Measurements from ENCODE around the gene TBC1D10B.

Gene TBC1D10B, protein sequence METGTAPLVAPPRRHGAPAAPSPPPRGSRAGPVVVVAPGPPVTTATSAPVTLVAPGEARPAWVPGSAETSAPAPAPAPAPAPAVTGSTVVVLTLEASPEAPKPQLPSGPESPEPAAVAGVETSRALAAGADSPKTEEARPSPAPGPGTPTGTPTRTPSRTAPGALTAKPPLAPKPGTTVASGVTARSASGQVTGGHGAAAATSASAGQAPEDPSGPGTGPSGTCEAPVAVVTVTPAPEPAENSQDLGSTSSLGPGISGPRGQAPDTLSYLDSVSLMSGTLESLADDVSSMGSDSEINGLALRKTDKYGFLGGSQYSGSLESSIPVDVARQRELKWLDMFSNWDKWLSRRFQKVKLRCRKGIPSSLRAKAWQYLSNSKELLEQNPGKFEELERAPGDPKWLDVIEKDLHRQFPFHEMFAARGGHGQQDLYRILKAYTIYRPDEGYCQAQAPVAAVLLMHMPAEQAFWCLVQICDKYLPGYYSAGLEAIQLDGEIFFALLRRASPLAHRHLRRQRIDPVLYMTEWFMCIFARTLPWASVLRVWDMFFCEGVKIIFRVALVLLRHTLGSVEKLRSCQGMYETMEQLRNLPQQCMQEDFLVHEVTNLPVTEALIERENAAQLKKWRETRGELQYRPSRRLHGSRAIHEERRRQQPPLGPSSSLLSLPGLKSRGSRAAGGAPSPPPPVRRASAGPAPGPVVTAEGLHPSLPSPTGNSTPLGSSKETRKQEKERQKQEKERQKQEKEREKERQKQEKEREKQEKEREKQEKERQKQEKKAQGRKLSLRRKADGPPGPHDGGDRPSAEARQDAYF

DNA sequence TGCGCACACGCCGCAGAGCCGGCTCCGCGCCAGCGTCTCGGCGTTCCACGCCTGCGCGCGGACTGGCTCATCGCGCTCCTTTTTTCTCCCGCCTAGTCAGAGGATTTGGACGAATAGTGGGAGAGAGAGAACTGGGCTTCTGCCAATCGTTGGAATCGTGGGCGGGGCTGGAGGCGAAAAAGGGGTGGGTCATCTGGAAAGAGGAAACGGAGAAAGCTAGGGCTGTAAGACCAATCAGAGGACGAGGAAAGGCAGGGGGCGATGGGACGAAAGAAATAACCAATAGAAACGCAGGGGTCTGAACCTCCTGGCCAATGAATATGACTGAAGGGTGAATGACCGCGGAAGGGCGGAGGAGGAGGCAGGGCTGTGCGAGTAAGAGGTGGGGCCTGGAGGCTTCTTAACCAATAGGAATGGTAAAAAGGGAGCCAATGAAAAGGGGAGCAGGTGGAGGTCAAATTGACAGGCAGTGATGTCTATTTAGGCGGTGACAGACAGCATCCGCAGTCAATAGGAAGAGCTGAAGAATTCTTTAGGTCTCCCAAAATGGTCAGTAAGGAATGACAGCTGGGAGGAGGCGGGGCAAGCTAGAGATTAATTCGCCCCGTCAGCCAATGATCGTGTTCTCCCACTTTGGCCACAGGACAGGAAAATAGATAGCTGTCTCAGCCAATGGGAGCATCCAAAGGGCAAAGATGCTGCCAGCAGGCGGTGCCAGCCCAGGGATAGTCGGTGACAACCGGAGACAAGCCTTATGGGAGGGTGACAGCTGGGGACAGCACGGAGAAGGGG lies at the start of gene TBC1D10B:
Gene TBC1D10B, minus strand, starts transcription at position 39 of the 792 bp plus-strand sequence. CDS start 311 bp downstream, outside the sequence.
- peak; percentile 100 for DNase-seq

DNA sequence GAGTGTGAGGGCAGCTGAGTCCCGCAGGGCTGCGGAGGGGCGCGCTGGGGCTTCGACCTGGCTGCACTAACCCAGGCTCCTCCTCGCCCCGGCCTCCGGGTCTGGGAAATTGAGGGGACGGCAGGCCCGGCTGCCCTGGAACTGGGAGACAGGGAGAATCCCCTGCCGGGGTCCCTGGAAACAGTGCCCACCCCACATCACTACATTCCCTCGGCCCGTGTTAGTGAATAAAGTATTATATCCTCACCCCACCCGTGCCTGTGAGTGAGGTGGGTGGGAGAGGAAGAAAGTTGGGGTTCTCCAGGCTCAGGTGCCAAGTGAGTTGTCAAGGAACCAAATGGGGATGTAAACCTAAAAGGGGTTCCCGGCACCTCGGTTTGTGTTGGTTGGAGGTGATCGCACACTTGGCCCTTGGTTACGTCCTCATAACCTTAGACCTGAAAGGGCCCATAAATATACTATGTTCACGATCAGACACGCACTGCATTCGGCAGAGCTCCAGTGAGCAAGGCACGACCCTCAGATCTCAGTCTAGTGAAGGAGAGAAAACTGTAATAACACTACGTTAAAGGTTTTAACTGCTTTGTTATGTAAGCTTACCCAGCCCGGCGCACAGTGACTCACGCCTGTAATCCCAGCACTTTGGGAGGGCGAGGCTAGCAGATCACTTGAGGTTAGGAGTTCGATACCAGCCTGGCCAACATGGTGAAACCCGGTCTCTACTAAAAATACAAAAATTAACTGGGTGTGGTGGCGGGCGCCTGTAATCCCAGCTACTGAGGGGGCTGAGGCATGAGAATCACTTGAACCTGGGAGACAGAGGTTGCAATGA lies 48.3 kb upstream of the TBC1D10B start:
- no peak for DNase-seq

GRCh38 chr16:30417529-30418349 lies 47.4 kb upstream of the TBC1D10B start:
- peak; percentile 92 for DNase-seq

- DNase-seq, result peak; percentile 11
These were observed 46.6 kb upstream of the TBC1D10B start for GRCh38 chr16:30416624-30417528.

DNA sequence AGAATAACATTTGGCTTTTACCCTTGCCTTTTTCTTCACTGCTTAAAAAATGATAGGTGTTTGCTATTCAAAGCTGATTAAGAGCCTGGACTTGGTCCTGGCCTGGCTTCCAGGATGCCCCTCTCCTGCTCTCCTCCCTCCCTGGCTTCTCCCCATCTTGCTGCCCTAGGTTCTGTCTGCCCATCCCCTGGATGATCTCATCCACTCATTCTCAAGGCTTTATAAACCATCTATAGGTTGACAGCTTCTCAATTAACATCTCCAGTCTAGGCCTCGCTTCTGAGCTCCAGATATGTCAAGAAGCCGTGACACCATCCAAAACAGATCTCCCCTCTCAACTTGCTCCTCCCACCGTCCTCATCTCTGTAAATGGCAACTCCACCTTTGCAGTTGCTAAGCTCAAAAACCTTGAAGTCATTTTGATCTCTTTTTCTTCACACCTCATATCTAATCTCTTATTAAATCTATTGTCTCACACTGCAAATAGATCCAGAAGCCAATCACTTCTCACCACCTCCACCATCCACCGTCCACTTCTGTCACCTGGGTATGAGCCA lies 45.8 kb upstream of the TBC1D10B start:
- DNase-seq, result no peak

DNA sequence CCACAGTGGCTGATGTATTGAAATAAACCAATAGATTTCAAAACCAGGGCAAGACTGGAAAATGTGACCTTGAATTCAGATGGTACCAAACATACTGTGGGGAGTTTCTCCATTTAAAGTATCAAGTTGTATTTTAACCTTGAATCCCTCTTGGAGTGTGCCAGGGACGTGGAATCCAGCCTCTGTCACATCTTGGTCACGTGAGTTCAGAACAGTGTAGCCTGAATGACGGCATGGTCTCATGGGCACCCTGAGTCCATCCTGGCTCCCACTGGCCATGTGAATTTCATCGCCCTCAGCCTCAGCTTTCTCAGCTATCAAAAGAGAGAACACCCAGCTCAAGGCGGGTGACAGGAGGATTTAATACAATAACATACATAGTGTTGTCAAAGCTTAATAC lies 43.9 kb upstream of the TBC1D10B start:
- DNase-seq, result no peak

DNA sequence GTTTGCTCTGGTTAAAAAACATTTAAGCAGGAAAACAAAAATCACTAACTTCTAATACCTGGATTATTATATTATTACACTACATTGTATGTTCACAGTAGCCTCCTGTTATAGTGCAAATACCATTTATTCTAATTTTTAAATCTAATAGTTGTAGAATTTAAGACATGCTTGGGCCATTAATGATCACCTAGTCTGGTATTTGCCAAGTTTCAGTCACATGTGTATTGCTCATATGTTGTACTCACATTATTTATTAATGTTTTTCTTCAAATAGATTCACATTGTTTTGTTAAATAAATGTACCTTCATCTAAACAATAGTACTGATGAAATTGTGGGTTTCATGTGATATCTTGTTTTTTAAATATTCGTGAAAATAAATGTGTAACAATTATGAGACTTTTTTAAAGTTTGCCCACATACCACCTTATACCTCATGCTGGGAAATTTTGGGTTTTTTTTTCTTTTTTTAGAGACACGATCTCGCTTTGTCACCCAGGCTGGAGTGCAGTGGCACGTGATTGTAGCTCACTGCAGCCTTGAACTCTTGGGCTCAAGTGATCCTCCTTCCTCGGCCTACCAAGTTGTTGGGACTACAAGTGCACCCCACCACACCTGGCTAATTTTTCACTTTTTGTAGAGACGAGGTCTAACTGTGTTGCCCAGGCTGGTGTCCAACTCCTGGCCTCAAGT lies 43.0 kb upstream of the TBC1D10B start:
- DNase-seq, result no peak

DNA sequence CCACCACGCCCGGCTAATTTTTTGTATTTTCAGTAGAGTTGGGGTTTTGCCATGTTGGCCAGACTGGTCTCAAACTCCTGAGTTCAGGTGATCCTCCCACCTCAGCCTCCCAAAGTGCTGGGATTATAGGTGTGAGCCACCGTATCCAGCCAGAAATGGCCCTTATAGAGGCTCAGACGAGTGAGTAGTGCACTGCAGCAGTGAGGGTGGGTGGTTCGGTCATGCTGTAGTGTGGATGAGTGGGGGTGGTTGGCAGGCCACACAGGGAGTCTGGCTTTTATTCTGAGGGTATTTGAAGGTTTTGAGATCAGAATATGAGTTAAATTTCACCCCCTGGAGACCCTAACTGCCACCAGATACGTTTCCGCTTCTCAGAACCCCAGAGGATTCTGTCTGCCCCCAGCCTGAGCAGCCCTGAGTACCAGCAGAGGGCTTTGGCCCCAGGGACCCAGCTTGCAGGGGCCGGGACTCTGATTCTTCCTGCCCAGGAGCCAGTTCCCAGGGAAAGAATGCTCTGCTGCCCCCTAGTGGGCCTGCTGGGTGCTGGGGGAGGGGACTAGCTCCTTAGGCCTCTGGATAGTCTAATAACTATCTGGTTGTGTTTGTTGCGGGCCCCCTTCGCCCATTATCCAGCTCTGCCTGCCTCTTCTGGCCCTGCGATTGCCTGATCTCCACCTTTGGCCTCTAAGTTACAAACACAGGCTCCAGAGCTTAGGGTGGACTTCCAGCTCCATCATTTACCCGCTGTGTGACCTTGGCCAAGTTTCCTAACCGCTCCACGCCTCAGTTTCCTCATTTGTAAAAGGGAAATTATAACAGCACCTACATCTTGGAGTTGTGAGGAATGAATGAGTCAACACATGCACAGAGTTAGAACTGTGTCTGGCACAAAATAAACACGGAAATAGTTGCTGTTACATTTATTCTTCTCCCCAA lies 39.1 kb upstream of the TBC1D10B start:
- DNase-seq, result peak; percentile 73

DNA sequence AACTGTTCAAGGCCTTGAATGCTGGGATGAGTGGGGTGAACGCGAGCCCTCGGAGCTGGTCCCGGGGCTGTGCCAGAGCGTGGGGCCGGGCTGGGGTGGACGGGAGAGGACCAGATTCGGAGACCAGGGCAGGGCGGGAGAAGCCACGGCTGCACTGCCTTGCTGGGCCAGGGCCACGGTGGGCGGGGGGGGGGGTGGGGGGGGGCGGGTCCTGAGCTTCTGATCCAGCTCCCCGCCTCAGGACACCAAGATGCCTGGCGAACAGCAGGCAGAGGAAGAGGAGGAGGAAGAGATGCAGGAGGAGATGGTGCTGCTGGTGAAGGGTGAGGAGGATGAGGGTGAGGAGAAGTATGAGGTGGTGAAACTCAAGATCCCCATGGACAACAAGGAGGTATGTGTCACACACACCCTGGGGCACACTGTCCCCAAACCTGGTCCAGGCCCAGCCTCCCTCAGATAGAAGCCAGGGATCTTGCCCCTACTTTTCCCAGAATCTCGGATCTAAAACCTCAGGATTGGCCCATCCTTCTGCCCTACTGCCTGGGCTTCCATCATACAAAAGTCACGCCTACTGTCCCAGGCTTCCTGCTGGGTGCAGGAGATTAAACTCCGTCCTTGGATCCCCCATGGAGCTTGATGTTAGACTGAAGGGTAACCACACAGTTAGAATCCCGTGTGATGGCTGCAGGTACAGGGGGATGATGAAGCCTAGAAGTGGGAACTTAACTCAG lies 37.7 kb upstream of the TBC1D10B start:
- peak; percentile 25 for DNase-seq

GRCh38 chr16:30407102-30407803 lies 37.0 kb upstream of the TBC1D10B start, which contains the start of gene ZNF771:
TSS of gene ZNF771 (plus strand) at chr16:30407606. CDS start at chr16:30408054, 448 bp downstream.
- peak; percentile 78 for DNase-seq

DNA sequence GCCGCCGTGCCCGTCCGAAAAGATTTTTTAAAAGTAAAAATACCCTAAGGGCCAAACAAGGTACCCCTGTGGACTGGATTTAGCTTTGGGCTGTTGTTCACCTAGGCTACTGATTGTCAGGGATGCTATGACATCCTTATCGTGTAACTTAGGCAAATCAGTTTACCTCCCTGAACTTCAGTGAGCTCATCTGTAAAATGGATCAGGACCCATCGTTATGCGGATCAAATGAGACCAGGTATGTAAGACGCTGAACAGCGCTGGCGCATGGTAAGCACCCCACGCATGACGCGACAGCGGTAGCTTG lies 36.5 kb upstream of the TBC1D10B start:
- no peak for DNase-seq

GRCh38 chr16:30401768-30402425 lies 31.6 kb upstream of the TBC1D10B start:
- no peak for DNase-seq

DNA sequence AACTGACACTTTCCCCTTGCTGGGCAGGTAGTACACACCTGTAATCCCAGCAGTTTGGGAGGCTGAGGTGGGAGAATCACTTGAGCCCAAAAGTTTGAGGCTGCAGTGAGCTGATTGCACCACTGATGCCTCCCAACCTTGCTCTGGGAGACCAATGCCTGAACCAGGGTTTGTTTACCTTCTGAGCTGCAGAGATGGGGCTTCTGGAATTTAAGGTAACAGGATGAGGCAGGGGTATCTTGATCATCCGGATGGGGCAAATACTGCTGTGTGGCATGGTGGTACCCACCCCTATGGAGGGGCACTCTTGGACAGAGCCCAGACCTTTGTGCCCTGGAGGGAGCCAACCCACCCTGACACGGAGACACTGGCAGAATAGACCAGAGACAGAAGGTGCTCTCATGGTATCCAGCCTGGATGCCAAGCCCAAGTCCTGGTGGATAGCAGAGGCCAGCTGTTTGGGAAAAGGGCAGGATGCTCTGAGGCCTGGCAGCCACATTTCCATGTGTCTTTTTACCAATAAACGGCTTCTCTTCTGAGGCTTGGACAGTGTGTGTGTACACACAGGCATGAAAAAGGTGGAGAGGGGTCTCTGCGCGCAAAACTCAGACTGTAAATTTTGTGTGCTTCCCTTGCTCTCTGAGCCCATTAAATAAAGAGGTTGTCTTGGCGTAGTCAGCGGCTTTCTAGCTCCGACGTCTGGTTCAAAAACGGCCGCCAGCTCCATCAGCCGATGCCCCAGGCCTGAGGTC lies 29.3 kb upstream of the TBC1D10B start:
- DNase-seq, result no peak

DNA sequence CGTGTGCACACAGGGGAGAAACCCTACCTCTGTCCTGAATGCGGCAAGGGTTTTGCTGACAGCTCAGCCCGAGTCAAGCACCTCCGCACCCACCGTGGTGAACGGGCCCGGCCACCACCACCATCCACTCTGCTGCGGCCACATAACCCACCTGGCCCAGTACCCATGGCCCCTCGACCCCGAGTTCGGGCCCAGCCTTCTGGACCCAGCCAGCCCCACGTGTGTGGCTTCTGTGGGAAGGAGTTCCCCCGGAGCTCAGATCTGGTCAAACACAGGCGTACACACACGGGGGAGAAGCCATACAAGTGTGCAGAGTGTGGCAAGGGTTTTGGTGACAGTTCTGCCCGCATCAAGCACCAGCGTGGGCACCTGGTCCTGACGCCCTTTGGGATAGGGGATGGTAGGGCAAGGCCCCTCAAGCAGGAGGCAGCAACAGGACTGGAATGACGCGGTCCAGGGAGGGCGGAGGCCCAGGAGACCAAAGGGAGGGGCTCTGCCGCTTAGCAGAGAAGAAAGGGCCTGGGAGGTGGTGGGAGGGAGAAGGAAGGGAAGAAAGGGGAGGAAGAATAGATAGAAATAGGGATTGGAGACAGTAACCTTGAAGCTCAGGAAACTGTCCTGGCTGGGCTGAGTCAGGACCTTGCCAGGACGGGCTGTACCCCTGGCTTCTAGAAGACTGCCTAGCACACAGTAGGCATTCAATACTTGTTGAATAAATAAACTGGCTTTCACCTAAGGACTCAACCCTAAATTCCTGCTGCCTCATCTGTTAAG lies 28.6 kb upstream of the TBC1D10B start:
- no peak for DNase-seq

Measured in NCI-H1105 treated with DMSO at 0.1 percent for 48 hours (cell line).